Measurements from ENCODE around the gene KLHL22.
A peak's percentile ranks its signal among the peaks of the same experiment; 100 is the strongest.

GRCh38 chr22:20393705-20394476 is 101.7 kb downstream of the KLHL22 start, which contains the start of gene ZNF74:
- TF ChIP-seq ZFP1 (CRISPR knock-in tag; IDR thresholded peaks at IDR 0.05) (no peak), NFE2L1 (CRISPR knock-in tag; IDR thresholded peaks at IDR 0.05; ENCODE audit: borderline replicate concordance) (no peak), CTCF (CRISPR knock-in tag; IDR thresholded peaks at IDR 0.05) (no peak), THAP8 (CRISPR knock-in tag; IDR thresholded peaks at IDR 0.05; ENCODE audit: borderline replicate concordance) (no peak), ZFP36L1 (CRISPR knock-in tag; IDR thresholded peaks at IDR 0.05) (0 out of 2 replicates have a peak, but pooled peaks have one; percentile 76), NFE2 (CRISPR knock-in tag; IDR thresholded peaks at IDR 0.05) (no peak), ZNF781 (CRISPR knock-in tag; IDR thresholded peaks at IDR 0.05; ENCODE audit: borderline replicate concordance, not compliant biosample characterization) (no peak), ZNF136 (CRISPR knock-in tag; IDR thresholded peaks at IDR 0.05; ENCODE audit: low read depth) (0 out of 2 replicates have a peak, but pooled peaks have one; percentile 43), POLR2AphosphoS5 (IDR thresholded peaks at IDR 0.05; ENCODE audit: low read depth, low read length) (peak; percentile 64), HDAC6 (IDR thresholded peaks at IDR 0.05; ENCODE audit: low read depth, low read length) (no peak), TRIM24 (CRISPR knock-in tag; IDR thresholded peaks at IDR 0.05) (no peak)

All from HepG2 (cell line).